ENCODE results near the gene KCNH6.

KCNH6 gene

GRCh38 chr17:63486317-63487013 is 36.7 kb upstream of the KCNH6 start:
- no peak for DNase-seq

- no peak for DNase-seq
Observed at GRCh38 chr17:63487014-63487339, 36.2 kb upstream of the KCNH6 start.

- DNase-seq, result no peak
Observed at GRCh38 chr17:63488851-63489250, 34.3 kb upstream of the KCNH6 start.

- DNase-seq, result no peak
Observed at GRCh38 chr17:63489291-63489690, 33.9 kb upstream of the KCNH6 start.

- DNase-seq, result no peak
Observed at GRCh38 chr17:63490329-63490728, 32.8 kb upstream of the KCNH6 start.

- DNase-seq, result no peak
Observed at GRCh38 chr17:63490858-63491400, 32.2 kb upstream of the KCNH6 start.

GRCh38 chr17:63491413-63491812 is 31.7 kb upstream of the KCNH6 start:
- DNase-seq, result no peak

- DNase-seq, result no peak
Observed at GRCh38 chr17:63491977-63492618, 31.1 kb upstream of the KCNH6 start.

GRCh38 chr17:63492940-63493339 is 30.2 kb upstream of the KCNH6 start:
- DNase-seq, result no peak

- no peak for DNase-seq
Observed at GRCh38 chr17:63493411-63493810, 29.7 kb upstream of the KCNH6 start.

- no peak for DNase-seq
Observed at GRCh38 chr17:63494300-63494928, 28.7 kb upstream of the KCNH6 start.

- DNase-seq, result no peak
Observed at GRCh38 chr17:63495491-63495890, 27.7 kb upstream of the KCNH6 start.

- DNase-seq, result no peak
Observed at GRCh38 chr17:63496177-63496576, 27.0 kb upstream of the KCNH6 start.

- no peak for DNase-seq
Observed at GRCh38 chr17:63496663-63497400, 26.3 kb upstream of the KCNH6 start.

- DNase-seq, result no peak
Observed at GRCh38 chr17:63497708-63498483, 25.3 kb upstream of the KCNH6 start.

GRCh38 chr17:63498626-63499195 is 24.4 kb upstream of the KCNH6 start:
- no peak for DNase-seq

GRCh38 chr17:63500543-63501390 is 22.4 kb upstream of the KCNH6 start:
- no peak for DNase-seq

GRCh38 chr17:63503341-63503705 is 19.8 kb upstream of the KCNH6 start:
- no peak for DNase-seq

- no peak for DNase-seq
Observed at GRCh38 chr17:63504261-63504660, 18.9 kb upstream of the KCNH6 start.

GRCh38 chr17:63505341-63505740 is 17.8 kb upstream of the KCNH6 start:
- no peak for DNase-seq

- DNase-seq, result no peak
Observed at GRCh38 chr17:63506627-63507026, 16.5 kb upstream of the KCNH6 start.

All from GDM1 (cell line).